CD8-positive, alpha-beta memory T cell (primary cell): ENCODE results near the gene SRGAP2C. TPM values are rescaled to one million over a fixed set of nuclear protein-coding genes. Genes with fewer than 3 reads are reported as not detected.
"Not testable (repeated sequence)": the region's sequence is repeated elsewhere in the genome, so short reads cannot be mapped to it uniquely, and the experiment has no call there.

Experiments used
- CTCF ChIA-PET: fragments of 350-600 bp; sonication (Branson Sonifier 250); formaldehyde crosslinking; loops from one replicate; lab custom pipeline; 2021; ENCODE audit warnings: antibody characterized with exemption; lab: Charles Lee
- POLR2A ChIA-PET: fragments of 350-600 bp; sonication (Branson Sonifier 250); formaldehyde crosslinking; loops from one replicate; lab custom pipeline; 2021; ENCODE audit warnings: antibody characterized with exemption; lab: Charles Lee
- DNase-seq, 5 donors: peaks; one replicate each; pipeline versions ENCODE4 v3.0.0 to v3.0.0-alpha.2; 2020 to 2022; ENCODE audit warnings: mixed read lengths in 1 of 5
- H3K27ac ChIP-seq: one replicate; pipeline ENCODE4 v1.7.0; 2013; ENCODE audit warnings: low read depth, mild to moderate bottlenecking, low read length, moderate library complexity
- H3K27me3 ChIP-seq: 2 replicates; pipeline ENCODE4 v1.7.0; 2013; ENCODE audit warnings: low read length, mild to moderate bottlenecking; ENCODE audit not compliant: insufficient read depth, poor library complexity, severe bottlenecking
- H3K36me3 ChIP-seq: 2 replicates; pipeline ENCODE4 v1.7.0; 2013; ENCODE audit warnings: mild to moderate bottlenecking, low read length, moderate library complexity; ENCODE audit not compliant: insufficient read depth
- H3K4me1 ChIP-seq: 2 replicates; pipeline ENCODE4 v1.7.0; 2013; ENCODE audit warnings: mild to moderate bottlenecking, low read length, moderate library complexity; ENCODE audit not compliant: insufficient read depth
- H3K4me3 ChIP-seq: 2 replicates; pipeline ENCODE4 v1.7.0; 2013; ENCODE audit warnings: mild to moderate bottlenecking, low read length
- H3K9me3 ChIP-seq: 2 replicates; pipeline ENCODE4 v1.7.0; 2013; ENCODE audit warnings: mild to moderate bottlenecking, low read length
- H3K27ac Mint-ChIP-seq, 8 donors: one replicate each; pipeline ENCODE4 v1.8.0; 2020 to 2021; ENCODE audit warnings: mixed read lengths in 8 of 8, mild to moderate bottlenecking in 6 of 8, inconsistent platforms in 3 of 8, moderate library complexity in 3 of 8
- H3K27me3 Mint-ChIP-seq, 2 donors: one replicate each; pipeline ENCODE4 v1.8.0; 2020 to 2021; ENCODE audit warnings: mixed read lengths in 2 of 2, mild to moderate bottlenecking in 1 of 2, moderate library complexity in 1 of 2
- H3K36me3 Mint-ChIP-seq, 3 donors: one replicate each; pipeline ENCODE4 v1.8.0; 2020 to 2021; ENCODE audit warnings: mixed read lengths in 3 of 3, inconsistent platforms in 1 of 3, mild to moderate bottlenecking in 1 of 3
- H3K4me1 Mint-ChIP-seq, 3 donors: one replicate each; pipeline ENCODE4 v1.8.0; 2020 to 2021; ENCODE audit warnings: mixed read lengths in 3 of 3, inconsistent platforms in 1 of 3, mild to moderate bottlenecking in 1 of 3
- H3K4me3 Mint-ChIP-seq, 7 donors: one replicate each; pipeline ENCODE4 v1.8.0; 2020 to 2021; ENCODE audit warnings: mixed read lengths in 7 of 7, mild to moderate bottlenecking in 6 of 7, moderate library complexity in 4 of 7, inconsistent platforms in 2 of 7
- H3K9me3 Mint-ChIP-seq, 5 donors: one replicate each; pipeline ENCODE4 v1.8.0; 2020 to 2022; ENCODE audit warnings: mixed read lengths in 5 of 5, mild to moderate bottlenecking in 3 of 5, moderate library complexity in 2 of 5, inconsistent platforms in 1 of 5
- polyA plus RNA-seq: library from polyadenylated mRNA; unstranded; fragments of 300-500 nt; fragmentation: Illumina TruSeq; gene quantifications from one replicate; pipeline ENCODE4 v1.2.3, GENCODE V29; 2021
- total RNA-seq, 2 experiments: library from RNA; stranded (reverse); gene quantifications; one replicate each; pipeline ENCODE4 v1.2.3, GENCODE V29; 2021

The SRGAP2C gene
- total and polyA plus RNA-seq, 3 experiments from 2014 or later: 2.5 to 18.1 (median 17.1) TPM

- H3K9me3 Mint-ChIP-seq, H3K27ac ChIP-seq, H3K36me3 Mint-ChIP-seq, H3K4me1 Mint-ChIP-seq, CTCF ChIA-PET, H3K27ac Mint-ChIP-seq, POLR2A ChIA-PET, H3K4me1 ChIP-seq, H3K27me3 ChIP-seq, H3K4me3 ChIP-seq, H3K36me3 ChIP-seq, H3K27me3 Mint-ChIP-seq, H3K4me3 Mint-ChIP-seq, H3K9me3 ChIP-seq, DNase-seq: not testable (repeated sequence)
These were observed 154.8 kb downstream of the SRGAP2C start for GRCh38 chr1:121339611-121340010.

GRCh38 chr1:121343311-121343906 lies 158.6 kb downstream of the SRGAP2C start:
- H3K36me3 Mint-ChIP-seq, H3K27ac Mint-ChIP-seq, H3K27me3 ChIP-seq, POLR2A ChIA-PET, H3K27ac ChIP-seq, H3K4me1 Mint-ChIP-seq, H3K9me3 Mint-ChIP-seq, H3K9me3 ChIP-seq, H3K4me1 ChIP-seq, H3K36me3 ChIP-seq, H3K4me3 Mint-ChIP-seq, DNase-seq, CTCF ChIA-PET, H3K4me3 ChIP-seq, H3K27me3 Mint-ChIP-seq: not testable (repeated sequence)

- H3K9me3 ChIP-seq, H3K4me1 ChIP-seq, POLR2A ChIA-PET, H3K27me3 Mint-ChIP-seq, DNase-seq, H3K27me3 ChIP-seq, H3K27ac Mint-ChIP-seq, H3K9me3 Mint-ChIP-seq, H3K27ac ChIP-seq, H3K4me3 ChIP-seq, H3K36me3 ChIP-seq, H3K4me1 Mint-ChIP-seq, H3K36me3 Mint-ChIP-seq, CTCF ChIA-PET, H3K4me3 Mint-ChIP-seq: not testable (repeated sequence)
These were observed 159.6 kb downstream of the SRGAP2C start for GRCh38 chr1:121344355-121344754.

GRCh38 chr1:121346654-121347053 lies 161.9 kb downstream of the SRGAP2C start:
- CTCF ChIA-PET, H3K27me3 ChIP-seq, H3K27me3 Mint-ChIP-seq, H3K27ac Mint-ChIP-seq, H3K4me3 Mint-ChIP-seq, H3K9me3 ChIP-seq, H3K36me3 Mint-ChIP-seq, H3K9me3 Mint-ChIP-seq, DNase-seq, H3K4me1 Mint-ChIP-seq, H3K4me3 ChIP-seq, H3K4me1 ChIP-seq, H3K36me3 ChIP-seq, H3K27ac ChIP-seq, POLR2A ChIA-PET: not testable (repeated sequence)

- H3K4me1 Mint-ChIP-seq, H3K9me3 ChIP-seq, H3K27me3 Mint-ChIP-seq, H3K36me3 Mint-ChIP-seq, H3K27ac Mint-ChIP-seq, H3K27me3 ChIP-seq, H3K27ac ChIP-seq, POLR2A ChIA-PET, H3K4me3 Mint-ChIP-seq, DNase-seq, H3K4me3 ChIP-seq, H3K9me3 Mint-ChIP-seq, H3K4me1 ChIP-seq, CTCF ChIA-PET, H3K36me3 ChIP-seq: not testable (repeated sequence)
These were observed 162.7 kb downstream of the SRGAP2C start for GRCh38 chr1:121347476-121347875.

- CTCF ChIA-PET, DNase-seq, POLR2A ChIA-PET, H3K9me3 ChIP-seq, H3K27me3 Mint-ChIP-seq, H3K4me3 Mint-ChIP-seq, H3K27me3 ChIP-seq, H3K27ac ChIP-seq, H3K4me1 ChIP-seq, H3K36me3 Mint-ChIP-seq, H3K4me3 ChIP-seq, H3K27ac Mint-ChIP-seq, H3K36me3 ChIP-seq, H3K4me1 Mint-ChIP-seq, H3K9me3 Mint-ChIP-seq: not testable (repeated sequence)
These were observed 163.3 kb downstream of the SRGAP2C start for GRCh38 chr1:121348115-121348514.

GRCh38 chr1:121349332-121349967 lies 164.7 kb downstream of the SRGAP2C start:
- H3K4me3 Mint-ChIP-seq: not testable (repeated sequence)

GRCh38 chr1:121355711-121356420 lies 171.1 kb downstream of the SRGAP2C start:
- DNase-seq, H3K27me3 Mint-ChIP-seq, H3K9me3 ChIP-seq, H3K27ac Mint-ChIP-seq, H3K4me3 Mint-ChIP-seq, POLR2A ChIA-PET, H3K4me3 ChIP-seq, H3K36me3 Mint-ChIP-seq, H3K27ac ChIP-seq, H3K27me3 ChIP-seq, H3K9me3 Mint-ChIP-seq, H3K36me3 ChIP-seq, CTCF ChIA-PET, H3K4me1 Mint-ChIP-seq, H3K4me1 ChIP-seq: not testable (repeated sequence)

More at GRCh38 chr1:121349332-121349967, 164.7 kb downstream of the SRGAP2C start:
- DNase-seq, H3K27me3 Mint-ChIP-seq, H3K4me1 ChIP-seq, H3K4me3 ChIP-seq, POLR2A ChIA-PET, H3K27ac Mint-ChIP-seq, H3K36me3 ChIP-seq, CTCF ChIA-PET, H3K4me1 Mint-ChIP-seq, H3K9me3 Mint-ChIP-seq, H3K9me3 ChIP-seq, H3K36me3 Mint-ChIP-seq, H3K27me3 ChIP-seq, H3K27ac ChIP-seq: not testable (repeated sequence)
